Measurements from ENCODE around the gene ANO1.
"Not testable (repeated sequence)": the region's sequence is repeated elsewhere in the genome, so short reads cannot be mapped to it uniquely, and the experiment has no call there.

The ANO1 gene

GRCh38 chr11:70191495-70192140, 113.5 kb downstream of the ANO1 start:
- peak; percentile 20 for DNase-seq (ENCODE audit: low read depth)

GRCh38 chr11:70192666-70193410, 114.7 kb downstream of the ANO1 start:
- DNase-seq (ENCODE audit: low read depth), result no peak

GRCh38 chr11:70193411-70194292, 115.5 kb downstream of the ANO1 start:
- DNase-seq (ENCODE audit: low read depth), result no peak

- DNase-seq (ENCODE audit: low read depth), result no peak
Observed at GRCh38 chr11:70194792-70195791, 117.0 kb downstream of the ANO1 start.

GRCh38 chr11:70200212-70200844, 122.2 kb downstream of the ANO1 start:
- no peak for DNase-seq (ENCODE audit: low read depth)

GRCh38 chr11:70201047-70201446, 122.9 kb downstream of the ANO1 start:
- DNase-seq (ENCODE audit: low read depth), result not testable (repeated sequence)

- DNase-seq (ENCODE audit: low read depth), result no peak
Observed at GRCh38 chr11:70201882-70202861, 124.1 kb downstream of the ANO1 start.

- DNase-seq (ENCODE audit: low read depth), result peak; percentile 83
Observed at GRCh38 chr11:70202920-70203750, 125.0 kb downstream of the ANO1 start, which contains the start of gene FADD. Gene FADD (plus strand): TSS chr11:70203296. CDS start chr11:70203460, 164 bp downstream.

GRCh38 chr11:70203751-70204465, 125.8 kb downstream of the ANO1 start:
- peak; percentile 94 for DNase-seq (ENCODE audit: low read depth)

GRCh38 chr11:70204466-70204799, 126.3 kb downstream of the ANO1 start:
- no peak for DNase-seq (ENCODE audit: low read depth)

- DNase-seq (ENCODE audit: low read depth), result no peak
Observed at GRCh38 chr11:70205049-70205725, 127.1 kb downstream of the ANO1 start.

- DNase-seq (ENCODE audit: low read depth), result no peak
Observed at GRCh38 chr11:70205766-70206165, 127.6 kb downstream of the ANO1 start.

GRCh38 chr11:70206226-70206981, 128.3 kb downstream of the ANO1 start:
- DNase-seq (ENCODE audit: low read depth), result no peak

- DNase-seq (ENCODE audit: low read depth), result no peak
Observed at GRCh38 chr11:70206982-70207376, 128.9 kb downstream of the ANO1 start.

- no peak for DNase-seq (ENCODE audit: low read depth)
Observed at GRCh38 chr11:70207531-70208131, 129.5 kb downstream of the ANO1 start.

- no peak for DNase-seq (ENCODE audit: low read depth)
Observed at GRCh38 chr11:70209391-70209912, 131.3 kb downstream of the ANO1 start.

Data from activated T-cell treated with anti-CD3 and anti-CD28 coated beads for 1 hour (primary cell).